ENCODE measurements around the gene RHOBTB1.
"Not testable (repeated sequence)": the region's sequence is repeated elsewhere in the genome, so short reads cannot be mapped to it uniquely, and the experiment has no call there.

Gene RHOBTB1

DNA sequence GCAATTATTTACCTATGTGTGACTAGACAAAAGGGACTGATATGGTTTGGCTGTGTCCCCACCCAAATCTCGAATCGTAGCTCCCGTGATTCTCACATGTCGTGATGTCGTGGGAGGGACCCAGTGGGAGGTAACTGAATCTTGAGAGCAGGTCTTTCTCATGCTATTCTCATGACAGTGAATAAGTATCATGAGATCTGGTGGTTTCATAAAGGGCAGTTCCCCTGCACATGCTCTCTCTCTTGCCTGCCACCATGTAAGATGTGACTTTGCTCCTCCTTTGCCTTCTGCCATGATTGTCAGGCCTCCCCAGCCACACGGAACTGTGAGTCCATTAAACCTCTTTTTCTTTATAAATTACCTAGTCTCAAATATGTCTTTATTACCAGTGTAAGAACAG, 37.2 kb downstream of the RHOBTB1 start:
- DNase-seq (ENCODE audit: low read depth in 2 of 2), result not testable (repeated sequence)

DNA sequence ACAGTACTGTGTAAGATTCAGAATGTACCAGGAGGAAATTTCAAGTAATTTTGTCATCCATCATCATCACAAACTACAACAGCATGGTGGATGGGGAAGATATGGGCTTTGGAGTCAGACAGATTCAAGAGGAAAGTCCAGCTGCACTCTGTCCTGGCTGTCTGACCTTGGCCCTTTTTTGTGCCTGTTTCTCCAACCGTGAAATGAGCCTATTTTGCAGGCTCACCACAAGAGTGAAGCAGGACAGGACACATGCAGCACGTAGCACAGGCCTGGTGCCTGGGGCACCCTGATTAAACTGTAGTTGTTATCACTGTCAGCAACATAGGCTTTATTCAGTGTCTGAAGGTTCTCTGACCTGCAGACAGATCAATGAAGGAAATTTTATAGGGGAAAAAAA, 37.6 kb downstream of the RHOBTB1 start:
- no peak for DNase-seq (ENCODE audit: low read depth in 2 of 2)

GRCh38 chr10:60905580-60905979, 38.4 kb downstream of the RHOBTB1 start:
- no peak for DNase-seq (ENCODE audit: low read depth in 2 of 2)

DNA sequence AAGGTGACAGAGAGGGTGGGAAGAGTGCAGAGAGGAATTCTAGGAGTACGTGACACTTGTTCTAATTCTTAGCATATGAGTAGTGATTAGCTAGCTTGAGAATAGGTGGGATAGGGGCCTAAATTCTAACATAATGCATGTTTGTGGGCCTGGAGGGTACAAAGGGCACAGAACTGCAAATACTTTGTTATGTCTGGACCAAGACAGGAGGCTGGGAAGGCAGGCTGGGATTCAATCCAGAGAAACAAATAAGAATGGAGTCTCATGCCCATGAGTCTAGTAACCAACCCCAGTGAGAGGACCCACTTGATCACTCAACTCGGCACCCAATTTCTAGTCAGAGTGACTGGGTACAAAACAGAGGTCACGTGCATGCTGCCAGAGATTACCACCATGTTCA, 40.9 kb downstream of the RHOBTB1 start:
- no peak for DNase-seq (ENCODE audit: low read depth in 2 of 2)

GRCh38 chr10:60901561-60902235, 42.3 kb downstream of the RHOBTB1 start:
- DNase-seq (ENCODE audit: low read depth in 2 of 2), result no peak

GRCh38 chr10:60899266-60899665, 44.7 kb downstream of the RHOBTB1 start:
- no peak for DNase-seq (ENCODE audit: low read depth in 2 of 2)

DNA sequence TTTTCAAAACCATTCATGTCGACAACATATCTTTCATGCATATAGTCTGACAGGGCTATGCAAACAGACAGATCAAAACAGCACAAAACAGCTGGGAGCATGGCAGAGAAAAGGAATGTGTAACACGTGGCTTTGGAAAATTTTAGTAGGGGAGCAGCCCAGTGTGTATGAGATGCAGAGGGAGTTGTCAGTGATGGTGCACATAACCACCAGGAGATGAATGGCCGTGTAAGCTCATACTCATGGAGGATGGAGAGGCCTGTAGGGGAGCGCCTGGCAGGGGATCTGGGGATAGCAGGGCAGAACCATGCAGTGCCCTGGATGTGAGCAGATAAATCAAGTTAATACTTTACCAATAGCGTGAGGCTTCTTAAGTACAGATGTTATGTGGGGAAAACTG, 45.7 kb downstream of the RHOBTB1 start:
- DNase-seq (ENCODE audit: low read depth in 2 of 2), result no peak

- DNase-seq (ENCODE audit: low read depth in 2 of 2), result no peak
Observed at GRCh38 chr10:60896810-60897209, 47.2 kb downstream of the RHOBTB1 start.

DNA sequence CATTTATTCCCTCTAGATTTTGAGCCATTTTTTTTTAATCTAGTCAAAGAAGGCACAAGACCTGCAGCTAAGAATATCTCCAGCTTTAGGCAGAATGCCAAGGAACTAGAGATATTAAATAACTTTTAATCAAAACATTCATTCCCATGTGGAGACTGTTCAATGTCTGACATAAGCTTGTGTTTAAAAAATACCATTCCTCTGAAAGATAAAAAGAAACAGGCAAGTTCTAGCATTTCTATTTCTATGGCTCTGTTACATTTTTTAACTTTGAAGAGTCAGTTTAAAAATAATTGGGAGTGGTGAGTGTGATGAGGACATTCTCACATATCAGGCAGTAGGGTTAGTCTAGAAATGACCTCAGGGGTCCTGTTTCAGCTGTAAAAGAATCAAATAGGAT, 48.0 kb downstream of the RHOBTB1 start:
- DNase-seq (ENCODE audit: low read depth in 2 of 2), result no peak

GRCh38 chr10:60894786-60895185, 49.2 kb downstream of the RHOBTB1 start:
- DNase-seq (ENCODE audit: low read depth in 2 of 2), result no peak

GRCh38 chr10:60893231-60893630, 50.8 kb downstream of the RHOBTB1 start:
- DNase-seq (ENCODE audit: low read depth in 2 of 2), result no peak

DNA sequence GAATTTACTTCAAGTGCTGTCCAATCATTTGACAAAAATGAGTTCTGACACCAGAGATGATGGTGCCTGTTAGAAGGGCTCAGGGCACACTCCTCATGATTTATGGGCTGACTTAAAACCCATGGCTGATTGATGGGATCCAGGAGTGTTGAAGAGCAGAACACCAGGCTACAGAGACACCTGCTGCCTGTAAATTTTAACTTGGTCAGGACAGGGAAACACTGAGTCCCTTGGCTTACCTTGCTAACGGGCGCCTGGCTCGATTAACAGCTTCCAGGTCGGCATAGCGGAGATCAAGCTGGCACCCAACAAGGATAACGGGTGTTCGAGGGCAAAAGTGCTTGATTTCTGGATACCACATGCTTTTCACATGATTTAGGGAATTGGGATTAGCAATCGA, 51.4 kb downstream of the RHOBTB1 start:
- DNase-seq (ENCODE audit: low read depth in 2 of 2), result no peak

- no peak for DNase-seq (ENCODE audit: low read depth in 2 of 2)
Observed at GRCh38 chr10:60890811-60891210, 53.2 kb downstream of the RHOBTB1 start.

DNA sequence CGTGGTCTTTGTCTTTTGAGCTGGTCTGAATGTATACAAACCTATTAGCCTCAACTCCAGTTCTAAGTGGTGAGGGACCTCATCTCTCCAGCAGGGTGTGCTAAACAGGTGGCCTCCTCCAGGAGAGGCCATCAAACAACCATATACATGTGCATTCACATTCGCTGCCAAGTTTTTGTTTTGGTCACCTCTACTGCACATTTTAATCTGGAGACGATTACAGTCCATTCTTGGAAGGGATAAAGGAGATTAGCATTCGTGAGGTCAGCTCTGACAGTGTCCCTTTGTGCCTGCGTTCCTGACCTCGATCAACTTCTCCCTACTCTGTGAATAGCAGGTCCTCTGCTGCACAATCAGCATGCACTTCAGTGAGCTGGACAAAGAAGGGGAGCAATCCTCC, 60.8 kb downstream of the RHOBTB1 start:
- no peak for DNase-seq (ENCODE audit: low read depth in 2 of 2)

DNA sequence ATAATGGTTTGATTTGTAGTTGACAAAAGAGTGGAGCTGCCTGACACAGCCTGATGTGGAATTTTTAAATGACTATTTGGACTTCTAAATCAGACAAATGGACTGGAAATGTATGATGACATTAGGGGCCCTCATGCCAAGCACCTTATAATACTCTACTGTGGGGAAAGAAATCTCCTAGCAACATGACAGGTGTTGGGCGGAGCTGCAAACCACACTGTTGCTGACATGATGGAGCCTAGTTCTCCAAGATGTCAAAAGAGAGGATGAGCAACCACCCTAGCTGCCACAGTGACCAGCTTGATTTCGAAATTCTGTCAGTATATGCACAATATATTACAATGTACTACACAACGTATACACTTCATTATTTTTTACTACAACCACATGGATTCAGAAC, 65.8 kb downstream of the RHOBTB1 start:
- DNase-seq (ENCODE audit: low read depth in 2 of 2), result no peak

DNA sequence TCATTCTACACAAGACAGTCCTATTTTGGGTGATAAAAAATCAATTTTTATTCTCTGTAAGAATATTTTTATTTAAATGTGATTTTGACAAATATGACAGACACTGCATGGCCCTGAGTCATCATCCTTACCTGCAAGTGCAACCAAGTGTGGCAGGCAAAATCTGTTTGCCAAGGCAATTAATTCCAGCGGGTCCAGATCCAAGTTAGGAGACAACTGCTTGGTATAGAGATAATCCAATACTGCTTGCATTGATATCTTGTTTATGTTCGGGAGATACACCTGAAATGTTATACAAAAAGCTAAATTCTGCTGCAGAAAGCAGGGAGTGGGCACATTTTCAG, 66.2 kb downstream of the RHOBTB1 start:
- no peak for DNase-seq (ENCODE audit: low read depth in 2 of 2)

DNA sequence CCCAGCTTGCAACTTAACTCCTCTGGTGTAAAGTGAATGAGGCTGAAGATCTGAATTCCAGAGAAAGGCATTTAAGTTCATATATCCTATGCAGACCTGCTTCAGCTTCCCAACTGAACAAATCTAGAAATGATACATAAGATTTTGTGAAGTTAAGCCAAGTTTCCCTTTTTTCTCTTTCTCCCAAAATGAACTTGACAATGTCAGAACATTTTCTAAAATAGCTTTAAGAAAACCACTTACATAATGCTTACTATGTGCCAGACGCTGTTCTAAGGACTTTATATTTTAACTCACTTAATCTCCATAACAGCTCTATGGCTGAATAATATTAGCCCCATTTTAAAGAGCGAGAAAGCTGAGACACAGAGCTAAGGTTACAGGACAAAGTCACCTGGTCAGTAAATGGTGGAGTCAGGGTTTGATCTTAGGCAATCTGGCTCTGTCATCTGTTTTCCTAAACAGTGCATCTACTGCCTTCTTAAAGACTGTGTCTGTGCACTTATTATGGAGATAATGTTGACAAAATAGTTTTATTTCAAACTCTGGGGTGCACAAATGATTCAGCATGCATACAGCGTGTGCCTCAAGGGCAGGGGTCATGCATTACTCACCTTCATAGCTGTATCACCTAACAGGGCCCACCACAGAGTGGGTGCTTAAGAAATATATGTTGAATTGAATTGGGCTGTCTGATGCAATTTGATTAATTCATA, 66.8 kb downstream of the RHOBTB1 start:
- no peak for DNase-seq (ENCODE audit: low read depth in 2 of 2)

DNA sequence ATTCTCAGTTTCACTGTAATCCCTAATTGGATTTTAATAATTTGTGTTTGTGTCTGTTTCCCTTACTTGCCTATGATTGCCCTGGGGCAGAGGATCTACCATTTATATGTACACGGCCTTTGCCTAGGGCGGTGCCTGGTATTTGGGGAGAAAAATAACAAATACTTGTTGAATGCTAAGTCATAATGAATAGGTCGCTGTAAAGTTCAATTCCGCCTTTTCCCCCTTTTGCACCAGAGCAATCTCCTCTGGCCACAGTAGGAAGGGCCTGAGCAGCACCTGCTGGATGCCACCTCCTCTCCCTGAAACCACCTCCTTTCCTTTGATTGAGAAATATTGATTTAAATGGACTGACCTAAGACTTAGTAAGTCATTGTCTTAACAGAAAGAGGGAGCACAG, 70.2 kb downstream of the RHOBTB1 start:
- DNase-seq (ENCODE audit: low read depth in 2 of 2), result no peak

- no peak for DNase-seq (ENCODE audit: low read depth in 2 of 2)
Observed at GRCh38 chr10:60872451-60872850, 71.5 kb downstream of the RHOBTB1 start.

DNA sequence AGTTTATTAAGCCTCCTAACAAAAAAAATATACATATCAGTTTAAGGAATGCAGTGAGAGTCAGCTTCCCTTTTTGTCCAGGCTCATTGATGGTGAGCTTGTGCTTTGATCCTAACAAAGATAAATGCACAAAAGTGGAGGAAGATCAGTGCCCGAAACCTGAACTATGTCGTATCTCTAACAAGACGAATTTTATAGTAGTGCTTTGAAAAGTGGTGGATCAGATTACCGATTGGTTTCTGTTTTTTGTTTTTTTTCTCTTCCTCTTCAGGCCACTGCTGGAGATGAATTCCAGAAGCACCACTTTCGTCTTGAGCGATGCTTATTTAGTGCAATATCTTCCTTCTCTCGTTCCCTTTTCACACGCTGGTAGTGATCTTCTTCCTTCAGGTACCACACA, 72.8 kb downstream of the RHOBTB1 start:
- DNase-seq (ENCODE audit: low read depth in 2 of 2), result no peak

DNA sequence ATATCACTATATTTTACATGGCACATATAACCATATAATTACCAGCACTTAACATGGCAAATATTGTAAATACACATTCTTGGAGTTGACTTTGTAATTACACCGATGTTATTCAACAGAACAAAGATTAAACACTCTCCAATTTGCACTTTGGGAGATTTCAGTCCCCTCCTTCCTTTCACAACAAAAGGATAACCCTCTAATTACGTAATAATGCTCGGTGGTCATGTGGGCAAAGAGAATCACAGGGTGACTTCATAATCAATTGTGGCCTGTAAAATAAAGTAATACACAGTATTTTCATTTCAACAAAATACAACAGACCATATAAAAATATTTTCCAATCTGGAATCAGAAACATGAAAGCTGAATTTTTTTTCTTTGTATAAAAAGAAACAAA, 73.2 kb downstream of the RHOBTB1 start:
- DNase-seq (ENCODE audit: low read depth in 2 of 2), result no peak

- no peak for DNase-seq (ENCODE audit: low read depth in 2 of 2)
Observed at GRCh38 chr10:60870416-60870728, 73.6 kb downstream of the RHOBTB1 start.

DNA sequence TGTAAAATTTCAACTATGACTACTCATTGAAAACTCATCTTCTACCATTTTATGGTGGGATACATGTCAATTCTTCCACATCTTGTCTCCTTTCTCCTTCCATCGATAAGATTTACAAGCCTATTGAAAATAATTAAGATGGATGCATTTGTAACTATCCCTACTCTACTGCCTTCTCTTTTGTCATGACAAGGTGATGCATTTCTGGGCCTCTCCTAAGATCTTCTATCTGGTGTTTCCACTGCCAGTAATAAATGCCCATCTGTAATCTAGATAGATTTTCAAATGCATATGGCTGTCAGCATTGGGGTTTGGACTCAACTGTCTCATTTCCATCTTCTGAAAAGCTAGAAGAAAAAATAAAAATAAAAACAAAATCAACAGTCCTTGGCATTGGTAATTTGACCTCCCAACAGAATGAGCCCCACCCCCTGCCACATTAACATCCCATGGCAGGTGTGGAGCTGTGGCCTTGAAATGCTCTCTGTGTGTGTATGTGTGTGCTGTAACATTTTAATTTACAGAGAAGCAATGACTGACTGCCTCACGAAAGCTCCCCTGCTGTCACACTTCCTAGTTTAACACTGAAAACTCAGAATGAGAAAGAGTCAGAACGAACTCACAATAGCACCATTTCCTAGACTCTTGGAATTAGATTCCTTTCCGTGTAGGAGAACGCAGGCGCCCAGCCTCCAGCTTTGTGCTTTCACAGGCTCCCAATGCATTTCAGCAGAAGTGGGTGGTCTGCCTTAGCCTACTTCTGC, 74.2 kb downstream of the RHOBTB1 start:
- DNase-seq (ENCODE audit: low read depth in 2 of 2), result no peak

Data from stimulated activated CD4-positive, alpha-beta T cell treated with anti-CD3 and anti-CD28 coated beads, Interleukin-12 subunit alpha, Interleukin-12 subunit beta, amount 100 ng/mL, for 24 hours (primary cell).